GM19372 (cell line): Measurements from ENCODE around the gene PITX1.

ENCODE experiments used
- ATAC-seq: cut with Tn5 transposase; IDR thresholded peaks from one replicate; pipeline ENCODE4 v1.9.1; 2021; ENCODE audit warnings: mild to moderate bottlenecking, low read depth, moderate library complexity; ENCODE audit not compliant: unreplicated experiment

PITX1 gene

DNA sequence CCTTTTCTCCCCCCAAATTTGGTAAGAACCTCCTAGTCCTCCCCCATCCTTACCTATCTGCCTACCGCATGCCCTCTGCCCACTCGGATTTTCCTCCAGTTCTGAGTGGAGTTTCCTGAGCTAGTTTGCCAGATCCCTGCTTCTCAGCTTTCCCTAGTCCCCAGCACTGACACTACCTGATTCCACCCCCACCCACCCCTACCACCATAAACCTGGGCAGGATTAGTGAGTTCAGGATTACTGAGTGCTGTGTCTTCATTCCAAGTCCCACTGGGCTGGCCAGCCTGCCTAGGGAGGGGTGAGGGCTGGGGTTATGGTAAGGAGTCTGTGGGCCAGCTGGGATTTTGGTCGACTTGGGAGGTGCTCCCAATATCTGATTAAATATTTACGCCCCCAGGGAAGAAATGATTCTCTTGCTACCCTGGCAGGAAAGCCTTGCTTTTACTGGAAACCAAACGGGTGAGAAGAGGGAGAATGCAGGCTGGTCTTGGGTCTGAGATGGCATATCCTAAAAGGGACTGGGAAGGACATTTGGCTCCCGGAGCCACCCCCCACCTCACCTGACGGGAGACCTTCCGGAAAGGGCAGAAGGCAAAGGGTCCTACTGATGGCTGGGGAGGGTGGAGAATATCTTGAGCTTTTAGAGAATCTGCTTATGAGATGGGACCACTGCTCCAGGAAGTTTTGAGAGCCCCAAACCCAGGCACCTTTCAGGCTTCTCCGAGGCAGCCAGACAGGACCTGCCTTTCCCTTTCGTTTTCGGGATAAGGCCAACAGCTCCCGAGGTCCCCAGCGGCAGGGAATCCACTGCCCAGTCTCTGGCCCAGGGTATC is 3.7 kb downstream of the PITX1 start:
- ATAC-seq: no peak

DNA sequence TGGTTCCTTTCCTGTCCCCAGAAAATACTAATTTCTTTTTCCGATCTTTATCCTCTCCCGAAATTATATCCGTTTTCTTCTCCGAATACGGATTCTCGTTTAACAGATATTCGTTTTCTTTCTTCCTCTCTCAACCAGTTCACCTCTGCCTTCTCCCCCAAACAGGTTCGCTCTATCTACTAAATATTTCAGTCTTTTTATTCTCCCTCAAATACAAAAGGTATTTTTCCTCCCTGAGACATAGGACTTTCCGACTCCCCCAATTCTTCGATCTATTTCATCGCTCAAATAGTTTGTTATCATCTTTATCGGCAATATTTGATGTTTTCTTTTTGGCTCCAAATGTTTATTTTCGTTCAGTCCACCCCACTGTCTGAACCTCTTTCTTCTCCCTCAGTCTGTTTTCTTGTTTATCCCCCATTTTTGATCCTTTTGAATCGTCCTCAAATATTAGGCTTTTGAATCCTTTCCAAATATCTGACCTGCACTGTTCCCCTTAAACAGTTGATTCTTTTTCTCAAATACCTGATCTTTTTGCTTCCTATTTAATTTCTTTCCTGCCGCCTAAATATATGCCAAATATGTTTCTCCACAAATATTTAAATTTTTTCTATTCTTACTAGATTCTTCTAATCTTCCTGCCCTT is 4.4 kb downstream of the PITX1 start:
- ATAC-seq: no peak

DNA sequence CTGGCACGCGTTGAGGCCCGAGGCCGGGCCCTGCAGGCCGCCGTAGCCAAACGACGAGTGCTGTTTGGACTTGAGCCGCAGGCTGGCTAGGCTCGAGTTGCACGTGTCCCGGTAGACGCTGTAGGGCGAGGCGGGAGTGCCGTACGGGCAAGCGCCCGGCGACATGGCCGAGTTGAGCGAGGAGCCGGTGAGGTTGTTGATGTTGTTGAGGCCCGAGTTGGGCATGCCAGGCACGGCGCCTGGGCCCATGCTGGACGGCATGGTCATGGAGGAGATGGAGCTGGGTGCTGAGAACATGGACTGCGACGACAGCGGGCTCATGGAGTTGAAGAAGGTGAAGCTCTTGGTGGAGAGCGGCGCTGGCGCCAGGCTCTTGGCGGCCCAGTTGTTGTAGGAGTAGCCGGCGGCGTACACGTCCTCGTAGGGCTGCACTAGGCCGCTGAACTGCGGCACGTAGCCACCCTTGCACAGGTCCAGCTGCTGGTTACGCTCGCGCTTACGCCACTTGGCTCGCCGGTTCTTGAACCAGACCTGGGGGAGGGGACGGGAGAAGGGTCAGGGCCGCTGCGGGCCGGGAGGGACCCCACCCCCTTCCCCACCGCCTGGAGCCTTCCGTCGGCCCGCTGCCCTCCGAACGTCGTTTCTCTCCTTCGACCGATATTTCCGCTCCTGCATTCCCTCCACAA is 5.1 kb downstream of the PITX1 start:
- ATAC-seq: no peak

DNA sequence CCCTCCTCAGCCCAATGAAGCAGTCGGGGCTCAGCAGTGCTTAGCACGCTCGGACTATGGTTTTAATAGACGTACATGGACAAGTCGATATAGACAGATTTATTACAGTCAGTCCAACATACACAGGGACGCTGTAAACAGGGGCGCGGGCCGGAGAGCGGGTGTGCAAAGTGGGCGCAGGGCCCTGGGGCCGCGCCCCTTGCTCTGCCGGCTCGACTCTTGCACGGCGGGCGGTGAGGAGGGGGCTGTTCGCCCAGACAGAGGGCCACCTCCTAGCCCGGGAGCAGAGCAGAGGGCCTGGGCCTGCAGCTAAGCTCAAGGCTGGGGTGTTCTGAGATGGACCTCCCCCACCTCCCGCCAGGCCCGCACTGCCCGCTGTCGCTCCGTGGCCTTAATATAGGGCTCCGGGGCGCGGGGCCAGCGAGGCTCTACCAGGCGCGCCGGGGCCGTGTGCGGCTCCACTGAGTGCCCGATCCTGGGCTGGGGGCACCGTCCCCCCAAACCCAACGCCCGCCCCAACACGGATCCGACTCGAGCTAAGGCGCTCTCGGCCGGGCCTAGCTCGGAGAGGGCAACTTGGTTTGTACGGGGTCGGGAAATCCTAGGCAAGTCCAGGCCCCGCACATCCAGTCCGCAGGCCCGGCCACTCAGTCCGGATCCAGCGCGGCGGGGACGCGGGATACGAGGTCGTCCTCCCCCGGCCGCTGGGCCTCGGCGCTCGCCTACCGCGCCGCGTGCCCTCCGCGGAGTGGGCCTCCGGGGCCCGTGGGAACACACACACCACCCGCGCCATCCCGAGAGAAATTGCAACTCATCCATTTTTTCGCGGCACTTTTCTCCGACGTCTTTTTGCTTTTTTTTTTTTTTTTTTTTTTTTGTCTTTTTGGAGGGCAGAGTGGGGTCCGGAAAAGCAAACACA is 6.1 kb downstream of the PITX1 start:
- ATAC-seq: no peak

GRCh38 chr5:135027266-135027696 is 6.7 kb downstream of the PITX1 start:
- ATAC-seq: no peak

DNA sequence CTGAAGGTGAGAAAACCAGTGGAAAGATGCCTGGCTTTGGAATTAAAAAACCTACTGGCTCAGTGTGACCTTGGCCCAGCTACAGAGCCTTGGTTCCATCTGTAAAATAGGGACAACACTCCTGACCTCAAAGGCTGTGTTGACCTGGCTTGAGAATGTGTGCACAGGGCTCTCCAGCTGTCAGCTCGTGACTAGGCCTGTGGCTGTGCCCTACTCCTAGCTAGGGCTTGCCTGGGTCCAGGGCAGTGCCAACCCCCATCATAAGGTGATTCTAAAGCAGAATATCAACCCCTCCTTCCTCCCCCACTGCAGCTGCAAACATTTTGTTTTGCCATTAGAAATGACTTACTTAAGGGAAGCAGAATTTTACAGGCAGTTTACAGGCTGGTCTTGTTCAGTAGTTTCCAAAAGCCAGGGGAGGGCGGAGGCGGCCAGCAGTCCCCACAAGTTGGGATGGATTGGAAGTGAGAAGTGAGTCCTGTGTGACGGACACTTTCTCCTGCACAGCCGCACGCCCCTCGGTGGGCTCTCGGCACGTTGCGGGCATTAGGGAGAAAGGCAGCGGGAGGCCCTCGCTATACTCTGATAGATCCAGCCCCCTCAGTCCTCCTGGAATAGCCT is 7.3 kb downstream of the PITX1 start:
- ATAC-seq: no peak

DNA sequence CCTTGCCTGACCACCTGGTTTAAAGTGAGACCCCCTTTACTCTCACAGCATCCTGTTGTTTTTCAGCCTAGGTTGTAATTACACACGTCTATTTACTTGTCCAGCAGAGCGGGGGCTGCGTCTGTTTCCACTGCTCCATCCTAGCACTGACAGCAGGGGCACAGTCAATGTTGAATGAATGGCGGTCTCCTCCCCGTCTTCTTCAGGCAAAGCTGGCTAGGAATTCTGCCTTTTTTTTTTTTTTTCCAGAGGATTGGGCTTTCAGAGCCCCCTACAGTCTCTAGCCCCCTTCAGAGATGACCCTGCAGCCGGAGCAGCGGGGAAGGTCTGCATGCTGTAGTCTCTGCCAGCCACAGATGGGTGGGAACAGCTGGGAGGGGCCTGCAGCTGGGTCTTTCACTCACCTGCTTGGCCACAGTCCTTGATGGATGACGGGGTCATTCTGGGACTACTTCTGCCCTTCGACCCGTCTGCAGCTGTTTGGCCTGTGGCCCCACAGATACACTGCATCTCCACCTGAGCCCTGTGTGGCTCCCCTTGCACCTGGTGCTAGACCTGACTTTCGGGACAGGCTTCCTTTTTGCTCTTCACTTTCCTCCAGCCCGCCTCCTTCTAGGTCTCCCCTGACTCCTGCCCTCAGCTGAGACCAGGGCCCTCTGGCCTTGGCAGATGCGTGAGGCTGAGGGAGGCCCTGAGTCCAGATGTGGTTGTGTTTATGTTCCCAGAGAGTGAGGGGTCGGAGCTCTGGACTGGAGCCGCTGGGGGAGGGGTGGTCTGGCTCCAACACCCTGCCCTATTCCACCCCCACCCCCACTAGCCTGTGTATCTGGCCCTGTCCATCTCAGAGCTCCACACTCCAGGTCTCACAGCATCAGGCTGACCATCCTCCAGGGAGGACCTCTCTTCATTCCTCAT is 8.0 kb downstream of the PITX1 start:
- ATAC-seq: no peak

DNA sequence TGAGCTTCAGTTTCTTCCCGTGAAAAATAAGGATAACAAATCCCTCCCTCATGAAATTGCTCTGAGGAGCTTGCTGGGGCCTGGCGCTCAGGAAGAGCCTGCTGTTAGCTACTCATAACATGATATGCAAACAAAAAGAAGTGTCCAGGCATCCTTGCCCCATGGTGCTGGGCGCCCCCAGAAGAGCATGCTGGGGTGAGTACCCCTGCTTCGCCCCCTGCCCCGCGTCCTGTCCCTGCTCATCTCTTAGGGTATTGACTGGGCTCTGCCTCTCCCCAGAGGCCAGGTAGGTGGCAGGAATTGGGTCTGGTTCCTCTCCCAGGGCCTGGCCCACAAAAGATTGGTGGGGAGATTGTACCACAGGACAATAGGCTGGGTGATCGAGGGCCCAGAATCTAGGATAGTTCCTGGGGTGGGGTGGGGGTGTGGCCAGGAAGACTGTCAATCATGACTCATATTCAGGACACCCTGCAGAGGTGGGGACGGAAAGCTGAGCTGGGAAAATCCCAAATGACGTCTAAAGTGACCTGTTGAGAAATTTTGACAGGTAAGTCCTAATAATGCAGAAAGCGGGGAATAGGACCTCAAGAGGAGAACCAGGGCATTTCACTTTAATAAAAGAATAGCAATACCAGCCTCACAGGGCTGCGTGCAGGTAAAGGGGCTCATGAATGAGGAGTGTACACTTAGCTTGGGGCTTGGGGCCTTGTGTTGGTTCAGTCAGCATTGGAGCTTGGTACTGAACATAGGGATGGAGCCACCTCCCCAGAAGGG is 8.9 kb downstream of the PITX1 start:
- no peak for ATAC-seq

DNA sequence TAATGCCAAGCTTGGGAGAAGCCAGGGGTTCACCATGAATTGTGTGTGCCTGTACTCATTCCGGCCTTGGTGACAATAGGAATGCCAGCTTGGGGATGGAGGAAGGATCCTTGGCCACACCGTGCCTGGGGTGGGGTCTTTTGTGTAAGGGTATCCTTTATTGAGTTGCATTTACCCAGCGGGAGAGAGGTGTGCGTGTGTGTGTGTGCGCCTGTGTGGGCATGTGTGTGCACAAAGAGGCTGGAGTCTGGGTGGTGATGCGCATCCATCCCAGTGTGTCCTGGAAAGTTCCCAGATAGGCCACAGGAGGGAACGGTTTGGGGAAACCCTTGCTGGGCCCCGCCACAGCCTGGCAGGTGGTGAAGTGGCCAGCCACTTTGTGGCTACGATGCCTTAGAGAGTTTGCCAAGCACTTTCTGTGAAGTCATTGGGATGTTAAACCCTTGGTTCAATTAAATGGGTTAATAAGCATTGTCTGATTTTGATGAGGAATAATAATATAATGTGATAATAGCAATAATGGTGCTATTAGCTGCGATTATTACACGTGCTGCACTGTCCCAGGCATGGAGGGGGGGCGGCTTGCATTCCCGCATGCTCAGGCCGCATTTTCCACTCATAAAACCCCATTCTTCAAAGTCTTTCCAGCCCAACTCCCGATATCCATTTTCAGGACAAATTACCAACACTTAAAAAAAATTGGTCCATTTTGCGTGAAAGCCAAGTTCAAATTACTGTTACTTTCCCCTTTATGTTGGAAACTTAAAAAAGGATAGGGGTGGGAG is 13.7 kb downstream of the PITX1 start:
- ATAC-seq: no peak

- no peak for ATAC-seq
Measured at GRCh38 chr5:135019314-135019713, 14.7 kb downstream of the PITX1 start.

- no peak for ATAC-seq
Measured at GRCh38 chr5:135018457-135018856, 15.6 kb downstream of the PITX1 start.

- no peak for ATAC-seq
Measured at GRCh38 chr5:135016861-135017290, 17.2 kb downstream of the PITX1 start.

- ATAC-seq: no peak
Measured at GRCh38 chr5:135015942-135016341, 18.1 kb downstream of the PITX1 start.

DNA sequence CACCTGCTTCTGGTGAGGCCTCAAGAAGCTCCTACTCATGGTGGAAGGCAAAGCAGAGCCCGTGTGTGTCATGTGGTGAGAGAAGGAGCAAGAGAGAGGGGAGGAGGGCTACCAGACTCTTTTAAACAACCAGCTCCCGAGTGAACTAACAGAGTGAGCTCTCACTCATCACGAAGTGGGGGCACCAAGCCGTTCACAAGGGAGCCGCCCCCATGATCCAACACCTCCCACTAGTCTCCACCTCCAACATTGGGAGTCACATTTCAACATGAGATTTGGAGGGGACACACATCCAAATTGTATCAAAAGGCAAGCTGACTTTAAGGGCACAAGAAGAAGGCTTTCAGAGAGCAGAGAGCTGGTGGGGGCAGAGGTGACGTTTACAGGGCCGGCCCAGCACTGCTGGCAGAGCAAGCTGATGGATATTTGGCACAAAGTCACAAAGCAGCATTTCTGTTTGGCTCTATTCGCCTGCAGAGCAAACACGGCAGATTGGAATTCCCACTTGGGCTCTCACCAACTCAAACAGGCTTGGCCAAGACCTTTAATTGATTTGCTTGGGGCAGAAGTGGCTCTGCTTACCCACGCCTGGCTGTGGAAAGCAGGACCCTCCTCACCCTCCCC is 20.0 kb downstream of the PITX1 start:
- no peak for ATAC-seq

DNA sequence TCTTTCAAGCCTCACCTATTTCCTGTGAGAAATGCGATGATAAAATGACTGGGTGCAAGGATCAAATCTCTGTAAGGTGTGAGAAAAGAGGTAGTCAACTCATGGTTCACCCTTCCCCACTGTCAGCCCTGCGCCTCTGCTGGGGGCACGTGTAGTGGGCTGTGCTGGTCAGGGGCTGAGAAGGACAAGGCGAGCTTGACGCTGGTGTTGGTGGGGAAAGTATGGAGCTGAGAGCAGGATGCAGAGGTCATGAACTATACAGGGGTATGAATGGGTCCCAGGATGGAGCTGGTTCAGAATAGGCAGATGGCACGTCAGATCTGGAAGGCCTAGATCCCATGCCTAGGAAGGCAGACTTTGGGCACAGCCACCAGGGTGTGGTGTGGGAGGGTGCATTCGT is 20.6 kb downstream of the PITX1 start:
- no peak for ATAC-seq

GRCh38 chr5:135012951-135013391 is 21.1 kb downstream of the PITX1 start:
- no peak for ATAC-seq

GRCh38 chr5:135012033-135012588 is 21.9 kb downstream of the PITX1 start:
- no peak for ATAC-seq
